GM12878 (cell line): ENCODE measurements around the gene CSAD. TPM values are rescaled to one million over a fixed set of nuclear protein-coding genes. Genes with fewer than 3 reads are reported as not detected.

ENCODE experiments used
- BHLHE40 ChIP-seq, 2 experiments: fragments of 450-650 bp in 1 of 2; IDR thresholded peaks; 2 replicates each; pipeline ENCODE4 v1.6.1; 2011 to 2017; ENCODE audit warnings: low read depth in 2 of 2, borderline replicate concordance in 1 of 2, improper control_type of control experiment in 1 of 2, low read length in 1 of 2, mild to moderate bottlenecking in 1 of 2
- EZH2 ChIP-seq: IDR thresholded peaks from 2 replicates; pipeline ENCODE4 v1.6.1; 2012; ENCODE audit warnings: low read depth, mild to moderate bottlenecking, control low read depth, inconsistent platforms, low read length, borderline replicate concordance; ENCODE audit not compliant: control insufficient read depth
- SUZ12 ChIP-seq: fragments of 200-600 bp; sonication (generic); IDR thresholded peaks from one replicate; pipeline ENCODE4 v1.6.1; 2018; ENCODE audit warnings: antibody characterized with exemption, mild to moderate bottlenecking; ENCODE audit not compliant: unreplicated experiment
- ZBED1 ChIP-seq: IDR thresholded peaks from 2 replicates; pipeline ENCODE4 v1.6.1; 2016; ENCODE audit warnings: borderline replicate concordance
- ZNF24 ChIP-seq: fragments of 450-650 bp; IDR thresholded peaks from 2 replicates; pipeline ENCODE4 v1.6.1; 2017; ENCODE audit warnings: antibody characterized with exemption, mild to moderate bottlenecking
- polyA plus RNA-seq, 11 experiments: library from polyadenylated mRNA; depleted of rRNA in 4 of 11; unstranded in 6 of 11; stranded (reverse) in 5 of 11; fragments of >200 nt; fragmentation: Nextera tagmentation in 4 of 11; fragmentation: Illumina TruSeq in 1 of 11; extraction: Ambion mirVana in 4 of 11; extraction: Trizol in 1 of 11; gene quantifications; 1 replicate in 1 of 11; 2 replicates in 10 of 11; pipeline versions ENCODE4 v1.2.1 to v1.2.3, GENCODE V29; 2011 to 2016; ENCODE audit warnings: inconsistent platforms in 2 of 11, missing spikeins in 2 of 11, low read depth in 1 of 11
- total RNA-seq, 4 experiments: library from RNA; depleted of rRNA in 3 of 4; stranded (reverse); fragments of >200 nt in 3 of 4; fragmentation: Illumina TruSeq in 1 of 4; extraction: Trizol in 1 of 4; gene quantifications; 2 replicates each; pipeline versions ENCODE4 v1.2.1 to v1.2.3, GENCODE V29; 2013 to 2021
- TF ChIP-seq, protein P1 (sequence below): IDR thresholded peaks from 2 replicates; pipeline ENCODE4 v1.6.1; 2012; ENCODE audit warnings: improper control_type of control experiment, low read depth, low read length; ENCODE audit not compliant: insufficient replicate concordance

Gene CSAD
- total and polyA plus RNA-seq, 10 of the 15 experiments (the other 5 are each of a cell fraction or from before 2014, with no cell fraction given): 1.1 to 20.4 (median 6.2) TPM

GRCh38 chr12:53221203-53222080, 40.7 kb upstream of the CSAD start (continued):
- TF ChIP-seq, protein P1, sequence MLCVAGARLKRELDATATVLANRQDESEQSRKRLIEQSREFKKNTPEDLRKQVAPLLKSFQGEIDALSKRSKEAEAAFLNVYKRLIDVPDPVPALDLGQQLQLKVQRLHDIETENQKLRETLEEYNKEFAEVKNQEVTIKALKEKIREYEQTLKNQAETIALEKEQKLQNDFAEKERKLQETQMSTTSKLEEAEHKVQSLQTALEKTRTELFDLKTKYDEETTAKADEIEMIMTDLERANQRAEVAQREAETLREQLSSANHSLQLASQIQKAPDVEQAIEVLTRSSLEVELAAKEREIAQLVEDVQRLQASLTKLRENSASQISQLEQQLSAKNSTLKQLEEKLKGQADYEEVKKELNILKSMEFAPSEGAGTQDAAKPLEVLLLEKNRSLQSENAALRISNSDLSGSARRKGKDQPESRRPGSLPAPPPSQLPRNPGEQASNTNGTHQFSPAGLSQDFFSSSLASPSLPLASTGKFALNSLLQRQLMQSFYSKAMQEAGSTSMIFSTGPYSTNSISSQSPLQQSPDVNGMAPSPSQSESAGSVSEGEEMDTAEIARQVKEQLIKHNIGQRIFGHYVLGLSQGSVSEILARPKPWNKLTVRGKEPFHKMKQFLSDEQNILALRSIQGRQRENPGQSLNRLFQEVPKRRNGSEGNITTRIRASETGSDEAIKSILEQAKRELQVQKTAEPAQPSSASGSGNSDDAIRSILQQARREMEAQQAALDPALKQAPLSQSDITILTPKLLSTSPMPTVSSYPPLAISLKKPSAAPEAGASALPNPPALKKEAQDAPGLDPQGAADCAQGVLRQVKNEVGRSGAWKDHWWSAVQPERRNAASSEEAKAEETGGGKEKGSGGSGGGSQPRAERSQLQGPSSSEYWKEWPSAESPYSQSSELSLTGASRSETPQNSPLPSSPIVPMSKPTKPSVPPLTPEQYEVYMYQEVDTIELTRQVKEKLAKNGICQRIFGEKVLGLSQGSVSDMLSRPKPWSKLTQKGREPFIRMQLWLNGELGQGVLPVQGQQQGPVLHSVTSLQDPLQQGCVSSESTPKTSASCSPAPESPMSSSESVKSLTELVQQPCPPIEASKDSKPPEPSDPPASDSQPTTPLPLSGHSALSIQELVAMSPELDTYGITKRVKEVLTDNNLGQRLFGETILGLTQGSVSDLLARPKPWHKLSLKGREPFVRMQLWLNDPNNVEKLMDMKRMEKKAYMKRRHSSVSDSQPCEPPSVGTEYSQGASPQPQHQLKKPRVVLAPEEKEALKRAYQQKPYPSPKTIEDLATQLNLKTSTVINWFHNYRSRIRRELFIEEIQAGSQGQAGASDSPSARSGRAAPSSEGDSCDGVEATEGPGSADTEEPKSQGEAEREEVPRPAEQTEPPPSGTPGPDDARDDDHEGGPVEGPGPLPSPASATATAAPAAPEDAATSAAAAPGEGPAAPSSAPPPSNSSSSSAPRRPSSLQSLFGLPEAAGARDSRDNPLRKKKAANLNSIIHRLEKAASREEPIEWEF: no peak
- peak in 1 of 2 experiments; percentile 38; a peak in 1 of 4 replicates for TF ChIP-seq BHLHE40 (IDR thresholded peaks at IDR 0.05; ENCODE audit: borderline replicate concordance in 1 of 2, low read depth in 2 of 2, low read length in 1 of 2)
- TF ChIP-seq SUZ12: no peak
- no peak for TF ChIP-seq ZBED1
- TF ChIP-seq EZH2: no peak
- no peak for TF ChIP-seq ZNF24
